Measurements from ENCODE around the gene RMI1.
A peak's percentile ranks its signal among the peaks of the same experiment; 100 is the strongest.

Gene RMI1

GRCh38 chr9:83969602-83970001 is 11.0 kb upstream of the RMI1 start:
- no peak for DNase-seq (ENCODE audit: low read depth)

- DNase-seq (ENCODE audit: low read depth), result no peak
Measured at GRCh38 chr9:83971485-83971884, 9.1 kb upstream of the RMI1 start.

- DNase-seq (ENCODE audit: low read depth), result no peak
Measured at GRCh38 chr9:83972286-83972685, 8.3 kb upstream of the RMI1 start.

- no peak for DNase-seq (ENCODE audit: low read depth)
Measured at GRCh38 chr9:83975300-83975699, 5.3 kb upstream of the RMI1 start.

- no peak for DNase-seq (ENCODE audit: low read depth)
Measured at GRCh38 chr9:83976372-83976771, 4.2 kb upstream of the RMI1 start.

GRCh38 chr9:83977196-83977595 is 3.4 kb upstream of the RMI1 start:
- no peak for DNase-seq (ENCODE audit: low read depth)

- DNase-seq (ENCODE audit: low read depth), result peak; percentile 82
Measured at GRCh38 chr9:83978992-83979811, 1.4 kb upstream of the RMI1 start.

- peak; percentile 100 for DNase-seq (ENCODE audit: low read depth)
Measured at GRCh38 chr9:83979812-83980394, 702 bp upstream of the RMI1 start, which contains the start of gene HNRNPK. Gene HNRNPK (minus strand): TSS chr9:83980215. CDS start chr9:83978252, 1,963 bp downstream.

GRCh38 chr9:83981126-83981871 is 694 bp downstream of the RMI1 start:
- DNase-seq (ENCODE audit: low read depth), result no peak

GRCh38 chr9:83986195-83986594 is 5.6 kb downstream of the RMI1 start:
- DNase-seq (ENCODE audit: low read depth), result no peak

GRCh38 chr9:83986765-83987401 is 6.3 kb downstream of the RMI1 start:
- no peak for DNase-seq (ENCODE audit: low read depth)

- no peak for DNase-seq (ENCODE audit: low read depth)
Measured at GRCh38 chr9:83987402-83987791, 6.8 kb downstream of the RMI1 start.

GRCh38 chr9:83988411-83988810 is 7.8 kb downstream of the RMI1 start:
- DNase-seq (ENCODE audit: low read depth), result no peak

GRCh38 chr9:83991355-83991754 is 10.8 kb downstream of the RMI1 start:
- DNase-seq (ENCODE audit: low read depth), result no peak

GRCh38 chr9:83992407-83992806 is 11.8 kb downstream of the RMI1 start:
- no peak for DNase-seq (ENCODE audit: low read depth)

- no peak for DNase-seq (ENCODE audit: low read depth)
Measured at GRCh38 chr9:83992901-83993300, 12.3 kb downstream of the RMI1 start.

GRCh38 chr9:83996126-83996525 is 15.5 kb downstream of the RMI1 start:
- no peak for DNase-seq (ENCODE audit: low read depth)

GRCh38 chr9:83999141-83999918 is 18.7 kb downstream of the RMI1 start:
- no peak for DNase-seq (ENCODE audit: low read depth)

GRCh38 chr9:84000186-84000585 is 19.6 kb downstream of the RMI1 start:
- no peak for DNase-seq (ENCODE audit: low read depth)

- no peak for DNase-seq (ENCODE audit: low read depth)
Measured at GRCh38 chr9:84001621-84002020, 21.0 kb downstream of the RMI1 start.

- DNase-seq (ENCODE audit: low read depth), result no peak
Measured at GRCh38 chr9:84002344-84002743, 21.7 kb downstream of the RMI1 start.

GRCh38 chr9:84003246-84003645 is 22.6 kb downstream of the RMI1 start:
- DNase-seq (ENCODE audit: low read depth), result no peak
